Stimulated activated CD4-positive, alpha-beta T cell treated with anti-CD3 and anti-CD28 coated beads, TNF-alpha, amount 100 ng/mL, for 48 hours (primary cell): ENCODE results near the gene ZFAND2A.
"Not testable (repeated sequence)": the region's sequence is repeated elsewhere in the genome, so short reads cannot be mapped to it uniquely, and the experiment has no call there.

Experiments used
- DNase-seq, 3 donors: peaks; one replicate each; pipeline ENCODE4 v3.0.0-alpha.2; 2020; ENCODE audit warnings: low read depth in 3 of 3

The ZFAND2A gene

GRCh38 chr7:1175597-1175966, 15.6 kb upstream of the ZFAND2A start:
- DNase-seq: no peak

DNA sequence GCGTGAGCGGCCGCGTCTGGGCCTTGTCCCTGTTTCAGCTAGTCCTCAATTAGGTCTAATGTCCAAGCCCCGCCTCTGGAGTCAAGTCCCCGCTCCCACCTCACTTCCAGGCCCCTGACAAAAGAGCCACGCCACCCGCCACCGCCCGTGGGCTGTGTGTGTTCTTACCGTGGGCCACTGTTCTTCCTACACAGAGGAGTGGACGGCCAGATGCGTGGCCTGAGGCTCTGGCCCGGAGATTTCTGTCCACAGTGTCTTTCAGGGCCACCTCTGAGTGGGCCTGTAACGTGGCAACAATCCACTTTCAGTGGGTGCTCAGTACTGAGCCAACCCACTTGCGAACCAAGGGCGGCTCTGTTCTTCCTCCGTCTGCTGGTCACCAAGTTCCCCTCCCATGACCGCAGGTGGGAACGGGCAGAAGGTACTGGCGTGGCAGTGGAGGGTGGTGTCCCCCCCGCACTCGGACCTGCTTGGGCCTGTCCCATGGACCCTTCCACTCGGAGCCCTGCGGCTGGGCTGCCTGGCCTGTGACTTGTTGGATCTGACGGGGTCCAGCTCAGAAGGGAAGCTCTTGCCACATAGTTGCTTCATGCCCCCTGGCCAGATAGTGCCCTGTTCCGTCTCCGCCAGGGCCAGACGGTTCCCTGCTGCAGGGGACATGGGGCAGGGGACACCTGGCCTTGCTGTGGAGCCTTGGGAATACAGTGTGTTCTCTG, 15.0 kb upstream of the ZFAND2A start:
- DNase-seq: no peak

DNA sequence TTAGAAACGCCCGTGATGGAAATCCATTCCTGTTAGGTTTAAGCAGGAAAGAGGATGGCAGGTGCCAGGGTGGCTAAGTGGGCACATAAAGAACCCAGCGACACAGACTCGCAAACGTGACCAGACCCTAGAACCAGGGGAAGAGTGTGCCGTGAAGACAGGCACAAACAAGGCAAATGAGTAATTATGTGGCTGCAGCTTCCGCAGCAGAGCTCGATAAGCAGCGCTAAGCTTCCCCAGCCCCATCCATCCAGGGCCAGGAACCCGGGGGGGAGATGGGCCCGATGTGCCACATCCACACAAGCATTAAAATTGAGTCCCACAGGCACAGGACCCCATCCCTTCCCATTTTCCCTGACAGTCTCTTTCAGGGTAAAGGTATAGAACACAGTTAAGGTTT, 14.0 kb upstream of the ZFAND2A start:
- no peak for DNase-seq

DNA sequence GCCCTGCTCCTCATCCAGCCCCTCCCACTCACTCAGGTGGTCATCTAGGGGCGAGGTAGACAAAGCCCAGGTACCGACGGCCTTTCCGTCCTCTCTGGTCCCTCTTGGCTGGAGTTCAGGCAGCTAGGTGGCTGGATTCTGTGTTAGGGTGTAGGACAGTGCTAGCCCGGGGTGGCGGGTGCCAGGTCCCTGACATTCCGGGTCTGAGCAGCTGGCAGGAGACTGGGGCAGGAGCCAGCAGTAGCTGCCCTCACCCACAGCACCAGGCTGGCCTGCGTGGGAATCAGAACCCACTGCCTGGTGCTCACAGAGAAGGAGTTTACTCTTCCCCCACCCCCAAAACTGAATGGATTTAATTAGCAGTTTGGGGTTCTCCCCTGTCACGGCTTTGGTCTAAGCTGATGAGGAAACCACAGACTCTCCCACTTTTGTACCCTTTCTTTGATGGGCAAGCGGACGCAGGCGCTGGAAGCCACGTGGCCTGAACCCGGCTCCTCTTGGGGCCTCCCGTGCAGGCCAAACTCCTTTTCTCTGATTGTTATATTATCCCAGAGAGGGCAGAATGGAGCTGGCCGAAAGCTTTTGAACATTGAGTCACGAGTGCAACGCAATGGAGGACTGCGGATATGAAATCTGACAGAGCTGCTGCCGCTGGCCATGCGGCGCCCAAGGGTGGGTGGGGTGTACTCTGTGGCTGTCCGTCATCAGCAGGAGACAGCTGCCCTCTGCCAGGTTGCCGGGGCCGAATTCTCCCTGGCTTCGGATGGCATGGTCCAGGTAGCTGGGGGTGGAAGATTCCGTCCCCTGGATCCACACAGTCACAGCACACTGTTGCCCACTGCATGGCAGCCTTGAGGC, 12.9 kb upstream of the ZFAND2A start:
- no peak for DNase-seq

- not testable (repeated sequence) for DNase-seq
These were observed 11.5 kb upstream of the ZFAND2A start for GRCh38 chr7:1171516-1171915.

DNA sequence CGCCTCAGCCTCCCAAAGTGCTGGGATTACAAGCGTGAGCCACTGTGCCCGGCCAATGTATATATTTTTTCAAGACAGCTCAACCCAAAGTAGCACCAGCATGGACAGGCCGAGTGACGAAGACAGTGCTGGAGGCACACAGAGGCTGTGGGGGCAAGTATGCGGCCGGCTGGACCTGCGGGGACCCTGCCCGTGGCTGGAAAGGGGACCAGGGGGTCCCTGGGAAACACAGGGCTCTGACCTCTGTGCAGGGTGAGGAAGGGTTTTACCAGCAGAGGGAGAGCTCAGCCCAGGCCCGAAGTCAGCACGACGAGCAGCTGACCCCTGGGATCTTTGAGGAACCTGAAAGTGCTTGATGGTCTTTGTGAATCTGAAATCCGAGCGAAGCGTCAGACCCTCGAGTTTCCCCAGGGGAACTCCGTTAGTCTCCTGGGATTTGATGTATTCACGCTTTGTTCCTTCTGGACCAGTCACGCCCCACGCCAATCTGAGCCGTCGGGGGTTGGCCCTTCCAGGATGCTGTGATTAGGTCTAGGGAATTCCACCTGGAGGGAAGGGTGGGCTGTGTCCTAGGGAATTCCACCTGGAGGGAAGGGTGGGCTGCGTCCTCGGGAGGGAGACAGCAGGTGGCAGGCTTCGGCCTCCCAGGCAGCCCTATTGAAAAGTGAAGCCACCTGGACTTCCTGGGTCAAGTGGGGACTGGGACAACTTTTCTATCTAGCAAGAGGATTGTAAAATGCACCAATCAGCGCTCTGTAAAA, 10.9 kb upstream of the ZFAND2A start:
- DNase-seq: no peak

- DNase-seq: peak; percentile 60 to 98 (median 89)
These were observed 9.7 kb upstream of the ZFAND2A start for GRCh38 chr7:1169409-1170368.

- no peak for DNase-seq
These were observed 8.4 kb upstream of the ZFAND2A start for GRCh38 chr7:1168422-1168821.

- DNase-seq: no peak
These were observed 4.4 kb upstream of the ZFAND2A start for GRCh38 chr7:1164436-1164835.

DNA sequence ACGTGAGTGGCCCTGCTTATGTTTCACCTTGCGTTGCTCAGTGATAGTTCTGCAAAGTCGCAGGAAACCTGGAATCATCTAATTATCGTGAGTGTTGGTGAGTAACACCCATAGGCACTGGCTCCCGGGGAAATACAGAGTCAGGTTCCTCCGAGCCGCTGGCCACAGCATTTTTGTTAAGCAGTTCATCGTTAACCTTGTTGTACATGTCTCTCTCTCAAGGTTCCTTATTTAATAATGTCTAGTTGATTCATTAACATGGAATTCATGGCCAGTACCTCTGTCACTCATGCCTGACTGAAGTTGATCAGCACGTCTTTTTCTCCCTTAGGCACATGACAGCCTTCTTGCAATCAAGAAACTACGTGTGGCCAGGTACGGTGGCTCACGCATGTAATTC, 3.1 kb upstream of the ZFAND2A start:
- DNase-seq: no peak

GRCh38 chr7:1160670-1161021, 650 bp upstream of the ZFAND2A start:
- no peak for DNase-seq

DNA sequence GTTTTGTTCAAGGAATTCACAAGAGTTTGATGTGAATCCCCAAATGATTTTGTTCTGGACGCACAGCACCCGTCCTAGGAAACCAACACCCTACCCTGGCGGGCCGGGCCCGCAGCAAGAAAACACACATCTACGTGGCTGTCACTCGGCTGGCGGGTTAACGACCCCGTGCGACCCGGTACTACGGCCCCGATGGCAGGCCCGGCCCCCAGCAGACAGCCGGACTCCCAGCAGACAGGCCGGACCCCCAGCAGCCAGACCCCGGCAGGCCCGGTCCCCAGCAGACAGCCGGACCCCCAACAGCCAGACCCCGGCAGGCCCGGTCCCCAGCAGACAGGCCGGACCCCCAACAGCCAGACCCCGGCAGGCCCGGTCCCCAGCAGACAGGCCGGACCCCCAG, 765 bp downstream of the ZFAND2A start:
- not testable (repeated sequence) for DNase-seq

DNA sequence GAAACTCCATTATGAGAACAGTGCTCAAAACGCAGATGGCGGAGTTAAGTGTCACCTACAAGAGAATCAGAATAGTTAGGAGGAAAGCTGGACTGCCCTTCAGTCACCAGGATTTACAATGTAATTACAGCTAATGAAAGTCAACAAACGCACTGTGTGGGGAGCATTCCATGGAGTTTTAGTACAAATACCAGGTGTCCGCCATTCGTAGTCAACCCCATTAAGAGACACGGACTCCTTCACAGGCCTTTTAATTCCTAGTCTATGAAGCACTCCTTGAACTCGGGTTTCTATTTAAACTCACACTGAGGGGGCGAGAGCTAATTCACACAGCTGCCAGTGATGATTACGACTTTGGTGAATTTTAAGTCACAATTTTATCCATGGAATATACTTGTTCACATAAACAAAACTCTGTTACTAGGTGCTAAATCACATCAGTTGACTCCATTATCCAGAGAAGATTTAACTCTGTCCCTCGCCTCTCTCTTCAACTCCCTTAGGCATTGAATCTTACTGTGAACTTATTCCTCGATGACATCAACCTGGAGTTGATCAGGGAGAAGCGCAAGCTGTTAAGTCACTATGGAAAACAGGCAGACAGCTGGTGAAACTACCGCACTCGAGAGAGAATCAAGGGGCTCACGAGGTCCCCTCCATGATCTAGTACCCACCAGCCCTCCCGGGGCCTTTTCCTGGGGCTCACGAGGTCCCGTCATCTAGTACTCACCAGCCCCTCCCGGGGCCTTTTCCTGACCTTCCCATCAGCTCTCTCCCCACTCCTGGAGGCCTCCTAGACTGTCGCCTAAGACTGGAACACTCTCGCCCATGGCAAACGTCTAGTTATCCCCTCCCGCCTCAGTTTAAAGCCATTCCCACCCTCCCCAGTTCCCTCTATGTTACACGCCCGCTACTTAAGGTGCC, 1.5 kb downstream of the ZFAND2A start:
- DNase-seq: no peak

DNA sequence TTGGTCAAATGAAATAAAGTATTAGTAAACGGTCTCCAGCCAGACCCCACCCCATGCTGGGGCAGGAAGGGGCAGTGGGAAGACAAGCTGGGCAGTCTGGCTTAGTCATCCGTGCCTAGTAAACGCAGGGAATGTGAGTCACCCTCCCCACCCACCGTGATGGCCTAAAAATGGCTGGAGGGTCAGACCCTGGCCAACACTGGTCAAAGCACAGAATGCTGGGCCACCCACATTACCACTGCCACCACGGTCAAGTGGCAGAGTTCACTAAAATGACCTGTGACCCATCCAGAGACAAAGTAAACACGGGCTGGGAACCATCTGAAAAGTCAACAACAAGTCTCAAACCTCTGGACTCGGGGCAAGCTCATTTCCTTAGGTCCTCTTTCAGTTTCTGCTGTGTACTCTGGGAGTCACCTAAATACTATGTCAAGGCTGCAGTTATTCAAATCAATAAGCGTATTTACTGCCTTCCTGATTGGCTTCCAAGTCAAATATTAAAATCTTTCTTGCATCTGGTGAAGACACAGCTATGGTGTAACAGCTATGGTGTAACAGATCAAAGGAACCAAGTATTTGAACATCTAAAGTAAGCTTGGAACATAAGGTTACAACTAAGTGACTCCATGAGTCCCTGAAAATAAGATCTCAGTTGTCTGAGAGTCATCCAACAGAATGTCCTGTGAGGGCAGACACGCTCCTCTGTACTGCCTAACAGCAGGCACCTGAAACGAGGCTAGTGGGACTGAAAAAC, 3.0 kb downstream of the ZFAND2A start:
- DNase-seq: no peak

GRCh38 chr7:1155818-1156781, 3.9 kb downstream of the ZFAND2A start:
- not testable (repeated sequence) for DNase-seq

- no peak for DNase-seq
These were observed 5.7 kb downstream of the ZFAND2A start for GRCh38 chr7:1154172-1154739.

- no peak for DNase-seq
These were observed 7.5 kb downstream of the ZFAND2A start for GRCh38 chr7:1152492-1152891.
